ENCODE measurements around the gene PIM3.

The PIM3 gene

GRCh38 chr22:50007057-50007511 is 46.5 kb downstream of the PIM3 start:
- no peak for DNase-seq (ENCODE audit: low read depth)

- DNase-seq (ENCODE audit: low read depth), result no peak
Measured at GRCh38 chr22:50008151-50009040, 47.8 kb downstream of the PIM3 start.

- no peak for DNase-seq (ENCODE audit: low read depth)
Measured at GRCh38 chr22:50009251-50009650, 48.7 kb downstream of the PIM3 start.

- no peak for DNase-seq (ENCODE audit: low read depth)
Measured at GRCh38 chr22:50009765-50010675, 49.4 kb downstream of the PIM3 start.

- DNase-seq (ENCODE audit: low read depth), result peak; percentile 19
Measured at GRCh38 chr22:50010676-50011446, 50.3 kb downstream of the PIM3 start.

- no peak for DNase-seq (ENCODE audit: low read depth)
Measured at GRCh38 chr22:50011447-50012210, 51.1 kb downstream of the PIM3 start.

GRCh38 chr22:50012211-50013181 is 51.9 kb downstream of the PIM3 start, which contains the start of gene IL17REL:
Gene IL17REL (minus strand): TSS chr22:50012765. CDS start chr22:50012646, 119 bp downstream.
- no peak for DNase-seq (ENCODE audit: low read depth)
